BE2C (cell line): ENCODE measurements around the gene MED26.
A peak's percentile ranks its signal among the peaks of the same experiment; 100 is the strongest.

Experiments
- DNase-seq: peaks from one replicate; pipeline ENCODE4 v3.0.0-alpha.2; 2020
- H3K27me3 ChIP-seq: fragments of 250-450 bp; sonication (Bioruptor Pico); 2 replicates; pipeline ENCODE4 v1.5.1; 2020; ENCODE audit warnings: mild to moderate bottlenecking
- H3K36me3 ChIP-seq: fragments of 250-450 bp; sonication (Bioruptor Pico); 2 replicates; pipeline ENCODE4 v1.5.1; 2020; ENCODE audit warnings: mild to moderate bottlenecking
- H3K4me1 ChIP-seq: fragments of 250-450 bp; sonication (Bioruptor Pico); 2 replicates; pipeline ENCODE4 v1.5.1; 2020
- H3K4me3 ChIP-seq: 2 replicates; pipeline ENCODE4 v1.5.1; 2011; ENCODE audit warnings: low read depth, low read length
- H3K9me3 ChIP-seq: fragments of 250-450 bp; sonication (Bioruptor Pico); 2 replicates; pipeline ENCODE4 v1.5.1; 2020
- TF ChIP-seq, protein P1 (sequence below): IDR thresholded peaks from 2 replicates; pipeline ENCODE4 v1.5.1; 2012; ENCODE audit warnings: mild to moderate bottlenecking, low read depth, low read length

Gene MED26

DNA sequence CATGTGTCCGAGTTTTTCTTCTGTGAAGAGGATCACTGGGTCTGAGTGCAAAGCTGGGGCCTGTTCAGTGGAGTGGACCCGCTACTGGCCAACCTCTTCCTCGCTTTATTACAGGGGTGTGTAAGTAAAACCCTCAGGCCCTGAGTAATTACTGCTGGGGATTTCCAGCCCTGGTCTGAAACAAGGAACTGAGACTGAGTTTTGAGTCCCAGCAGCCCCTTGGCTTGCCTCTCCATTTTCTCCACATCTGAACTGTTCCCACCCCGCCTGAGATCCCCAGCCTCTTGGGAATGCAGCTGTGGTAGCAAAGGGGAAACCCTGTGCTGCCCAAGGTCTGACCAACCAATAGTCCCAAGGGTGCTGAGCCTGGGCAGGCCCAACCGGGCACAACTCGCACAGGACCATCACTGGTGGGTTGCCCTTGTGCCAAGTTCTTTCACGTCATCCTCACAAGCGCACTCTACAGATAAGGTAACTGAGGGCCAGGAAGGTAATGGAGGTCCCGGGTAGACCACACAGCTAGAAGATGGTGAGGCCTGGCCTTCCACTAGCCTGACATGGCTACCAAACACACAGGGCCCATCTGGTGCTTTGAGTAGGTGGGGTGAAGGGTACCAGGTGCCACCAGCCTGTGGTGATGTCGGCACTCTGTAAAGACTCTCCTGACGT lies 42.1 kb downstream of the MED26 start:
- H3K9me3 ChIP-seq, result no peaks in the 10 kb centered on the region
- no peak for DNase-seq
- H3K4me1 ChIP-seq, result peaks cover 49% of the 10 kb centered on the region
- H3K27me3 ChIP-seq, result no peaks in the 10 kb centered on the region
- H3K36me3 ChIP-seq, result no peaks in the 10 kb centered on the region; the same call in 1 of the 2 replicates
- H3K4me3 ChIP-seq, result no peak overlapping the region
- TF ChIP-seq, protein P1, sequence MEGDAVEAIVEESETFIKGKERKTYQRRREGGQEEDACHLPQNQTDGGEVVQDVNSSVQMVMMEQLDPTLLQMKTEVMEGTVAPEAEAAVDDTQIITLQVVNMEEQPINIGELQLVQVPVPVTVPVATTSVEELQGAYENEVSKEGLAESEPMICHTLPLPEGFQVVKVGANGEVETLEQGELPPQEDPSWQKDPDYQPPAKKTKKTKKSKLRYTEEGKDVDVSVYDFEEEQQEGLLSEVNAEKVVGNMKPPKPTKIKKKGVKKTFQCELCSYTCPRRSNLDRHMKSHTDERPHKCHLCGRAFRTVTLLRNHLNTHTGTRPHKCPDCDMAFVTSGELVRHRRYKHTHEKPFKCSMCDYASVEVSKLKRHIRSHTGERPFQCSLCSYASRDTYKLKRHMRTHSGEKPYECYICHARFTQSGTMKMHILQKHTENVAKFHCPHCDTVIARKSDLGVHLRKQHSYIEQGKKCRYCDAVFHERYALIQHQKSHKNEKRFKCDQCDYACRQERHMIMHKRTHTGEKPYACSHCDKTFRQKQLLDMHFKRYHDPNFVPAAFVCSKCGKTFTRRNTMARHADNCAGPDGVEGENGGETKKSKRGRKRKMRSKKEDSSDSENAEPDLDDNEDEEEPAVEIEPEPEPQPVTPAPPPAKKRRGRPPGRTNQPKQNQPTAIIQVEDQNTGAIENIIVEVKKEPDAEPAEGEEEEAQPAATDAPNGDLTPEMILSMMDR, result no peak

DNA sequence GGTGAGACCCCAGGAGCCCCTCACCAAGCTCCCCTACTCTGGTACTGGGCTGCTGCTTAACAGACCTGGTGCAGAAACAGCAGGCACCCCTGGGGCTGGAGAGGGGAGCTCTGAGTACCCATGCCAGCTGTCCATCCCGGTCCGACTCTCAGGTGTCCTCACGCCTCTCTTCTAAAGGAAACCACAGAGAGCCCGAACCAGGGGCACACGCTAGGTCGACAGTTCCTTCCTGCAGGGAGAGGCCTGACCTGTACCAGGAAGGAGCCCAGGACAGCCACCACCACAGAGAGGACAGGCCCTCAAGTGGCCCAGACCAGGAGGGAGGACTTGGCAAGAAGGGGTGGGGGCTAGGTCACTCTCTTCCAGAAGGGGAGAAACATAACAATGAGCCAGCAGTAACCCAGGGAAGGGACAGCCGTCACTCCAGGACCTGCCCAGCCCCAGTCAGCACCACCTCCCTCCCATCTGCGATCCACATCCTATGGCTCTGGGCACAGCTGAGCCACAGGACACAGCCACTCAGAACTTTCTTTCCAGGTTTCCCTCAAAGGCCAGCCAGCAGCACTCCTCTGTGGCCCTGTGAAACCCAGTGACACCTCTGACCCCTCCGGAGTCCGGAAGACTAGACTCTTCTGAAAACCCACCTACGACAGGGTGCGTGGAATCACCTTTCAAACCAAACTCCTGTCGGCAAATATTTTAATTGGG lies 42.8 kb downstream of the MED26 start:
- Histone ChIP-seq H3K9me3 (no peaks in the 10 kb centered on the region), H3K4me1 (peaks cover 46% of the 10 kb centered on the region), H3K27me3 (no peaks in the 10 kb centered on the region), H3K4me3 (no peak overlapping the region), H3K36me3 (no peaks in the 10 kb centered on the region; the same call in 1 of the 2 replicates)
- DNase-seq, result no peak
- TF ChIP-seq, protein P1, result no peak

DNA sequence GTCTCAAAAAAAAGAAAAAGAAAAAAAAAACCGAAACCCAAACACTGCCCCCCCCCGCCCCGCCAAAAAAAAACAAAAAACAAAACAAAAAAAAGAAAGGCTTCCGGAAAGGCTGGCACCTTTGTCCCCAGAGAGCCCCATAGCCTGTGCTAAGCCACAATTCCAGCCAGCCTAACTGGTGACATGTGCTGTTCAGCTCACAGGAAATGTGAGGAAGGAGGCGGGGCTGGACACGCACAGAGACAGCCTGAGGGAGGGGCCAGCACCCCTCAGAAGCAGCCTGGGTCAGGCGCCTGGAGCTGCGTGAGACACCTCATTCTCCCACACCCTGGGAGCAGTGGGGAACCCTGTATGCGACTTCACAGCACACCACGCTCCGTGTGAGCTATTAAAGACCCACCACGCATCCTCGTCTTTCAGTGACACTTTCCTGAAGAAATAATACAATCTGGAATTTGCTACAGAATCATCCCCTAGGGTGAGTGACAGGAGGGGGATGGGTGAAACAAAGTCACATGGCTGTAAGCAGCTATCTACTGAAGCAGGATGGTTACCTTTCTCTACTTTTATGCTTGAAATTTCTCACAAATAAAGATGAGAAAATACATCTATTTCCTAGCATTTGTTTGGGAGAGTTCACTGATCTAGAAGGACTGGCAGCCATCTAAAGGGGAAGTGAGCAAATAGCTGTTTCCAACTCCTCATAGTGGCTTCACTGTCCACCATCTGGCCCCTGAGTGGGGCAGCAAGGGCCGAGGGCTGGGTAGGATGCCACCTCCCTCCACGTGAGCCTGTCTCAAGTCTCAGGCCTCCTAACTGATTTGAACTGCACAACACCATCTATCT lies 43.5 kb downstream of the MED26 start:
- H3K4me3 ChIP-seq, result peak overlapping the region; percentile 49
- H3K27me3 ChIP-seq, result no peaks in the 10 kb centered on the region
- peak; percentile 82 for DNase-seq
- peaks cover 39% of the 10 kb centered on the region for H3K4me1 ChIP-seq
- TF ChIP-seq, protein P1, result no peak
- no peaks in the 10 kb centered on the region; the same call in 1 of the 2 replicates for H3K36me3 ChIP-seq
- no peaks in the 10 kb centered on the region for H3K9me3 ChIP-seq

DNA sequence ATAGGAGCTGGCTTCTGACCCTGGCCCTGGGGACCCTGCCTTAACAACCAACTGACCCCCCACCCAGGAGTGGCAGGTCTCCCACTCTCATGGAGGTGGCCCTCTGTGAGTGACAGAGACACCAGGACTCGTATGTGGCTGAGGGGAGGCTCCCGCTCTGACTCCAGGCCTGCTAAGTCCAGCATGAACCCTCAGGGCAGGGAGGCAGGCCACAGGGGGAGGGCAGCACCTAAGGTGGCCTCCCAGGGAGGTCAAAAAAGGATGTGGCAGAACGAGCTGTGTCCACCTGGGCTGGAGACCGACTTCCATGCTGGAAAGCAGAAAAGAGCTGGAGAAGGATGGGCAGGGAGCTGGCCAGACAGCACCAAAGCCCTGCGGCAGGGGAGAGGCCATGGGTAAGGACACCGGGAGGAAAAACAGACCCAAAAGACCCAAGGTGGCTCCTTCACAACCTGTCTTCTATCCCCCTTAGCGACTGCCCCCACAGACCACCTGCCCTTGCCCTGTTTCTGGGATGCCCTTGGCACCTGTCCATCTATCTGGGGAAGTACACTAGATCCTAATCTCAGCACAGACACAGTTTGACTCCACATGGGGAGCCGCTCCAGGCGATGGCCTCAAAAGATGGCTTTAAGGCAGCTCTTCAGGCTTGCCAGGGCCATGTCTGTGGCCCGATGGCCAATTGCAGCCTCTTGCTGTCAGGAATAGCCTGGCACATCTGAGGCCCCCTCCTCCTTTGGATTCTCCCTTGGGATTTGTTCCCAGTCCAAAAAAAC lies 45.3 kb downstream of the MED26 start:
- Histone ChIP-seq H3K4me1 (peaks cover 36% of the 10 kb centered on the region), H3K9me3 (no peaks in the 10 kb centered on the region), H3K27me3 (no peaks in the 10 kb centered on the region), H3K36me3 (no peaks in the 10 kb centered on the region; the same call in 1 of the 2 replicates), H3K4me3 (no peak overlapping the region)
- TF ChIP-seq, protein P1, result no peak
- peak; percentile 48 for DNase-seq

DNA sequence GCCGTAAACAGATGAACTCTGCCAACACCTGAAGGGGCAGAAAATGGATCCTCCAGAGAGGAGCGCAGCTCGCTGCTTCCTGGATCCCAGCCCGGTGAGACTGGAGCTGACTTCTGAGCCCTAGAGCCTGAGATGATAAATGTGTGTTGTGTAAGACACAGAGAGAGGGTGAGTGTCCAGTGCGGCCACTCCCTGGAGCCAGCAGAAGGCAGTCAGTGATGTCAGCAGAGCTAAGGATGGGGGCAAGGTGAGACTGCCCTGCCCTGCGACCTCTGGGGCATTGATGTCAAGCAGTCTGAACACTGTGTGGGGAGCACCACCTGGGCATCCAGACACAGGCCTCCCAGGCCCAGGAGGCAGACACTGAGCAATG lies 46.0 kb downstream of the MED26 start:
- H3K4me3 ChIP-seq, result no peak overlapping the region
- DNase-seq, result no peak
- H3K4me1 ChIP-seq, result peaks cover 30% of the 10 kb centered on the region
- no peaks in the 10 kb centered on the region for H3K27me3 ChIP-seq
- TF ChIP-seq, protein P1, result no peak
- peaks cover 2% of the 10 kb centered on the region; the same call in 1 of the 2 replicates for H3K36me3 ChIP-seq
- no peaks in the 10 kb centered on the region for H3K9me3 ChIP-seq
